ENCODE measurements around the gene PXDN. TPM values are rescaled to one million over a fixed set of nuclear protein-coding genes. Genes with fewer than 3 reads are reported as not detected.
A peak's percentile ranks its signal among the peaks of the same experiment; 100 is the strongest.

The PXDN gene
- total RNA-seq, 1 donor from 2014 or later: 36.3 TPM

- peaks cover 31% of the 10 kb centered on the region for H3K4me1 ChIP-seq
- intact Hi-C loops (cut with DNase I): no loop called here
- H3K9me3 ChIP-seq: no peaks in the 10 kb centered on the region
- ATAC-seq: no peak
- DNase-seq: peak; percentile 25
- H3K27me3 ChIP-seq (ENCODE audit: low read depth): peaks cover 20% of the 10 kb centered on the region
- no peak overlapping the region for H3K4me3 ChIP-seq
- TF ChIP-seq CTCF (IDR thresholded peaks at IDR 0.05): no peak
- H3K36me3 ChIP-seq: no peaks in the 10 kb centered on the region
- H3K27ac ChIP-seq: no peak overlapping the region
These were observed 4.2 kb downstream of the PXDN start for GRCh38 chr2:1739961-1740715.

- H3K27me3 ChIP-seq (ENCODE audit: low read depth): peaks cover 13% of the 10 kb centered on the region
- no peaks in the 10 kb centered on the region for H3K9me3 ChIP-seq
- no peak overlapping the region for H3K4me3 ChIP-seq
- H3K36me3 ChIP-seq: no peaks in the 10 kb centered on the region
- H3K27ac ChIP-seq: no peak overlapping the region
- intact Hi-C loops (cut with DNase I): no loop called here
- TF ChIP-seq CTCF (IDR thresholded peaks at IDR 0.05): no peak
- ATAC-seq (no peak), DNase-seq (no peak)
- peaks cover 24% of the 10 kb centered on the region for H3K4me1 ChIP-seq
These were observed 4.9 kb downstream of the PXDN start for GRCh38 chr2:1739322-1739957.

GRCh38 chr2:1738646-1739302 lies 5.5 kb downstream of the PXDN start:
- H3K27me3 ChIP-seq (ENCODE audit: low read depth): peaks cover 6% of the 10 kb centered on the region
- H3K27ac ChIP-seq: no peak overlapping the region
- no peak for ATAC-seq
- H3K9me3 ChIP-seq: no peaks in the 10 kb centered on the region
- DNase-seq: peak; percentile 14
- H3K4me1 ChIP-seq: peaks cover 23% of the 10 kb centered on the region
- H3K36me3 ChIP-seq: no peaks in the 10 kb centered on the region
- intact Hi-C loops (cut with DNase I): no loop called here
- TF ChIP-seq CTCF (IDR thresholded peaks at IDR 0.05): no peak
- no peak overlapping the region for H3K4me3 ChIP-seq

GRCh38 chr2:1738163-1738562 lies 6.2 kb downstream of the PXDN start:
- Histone ChIP-seq H3K27me3 (ENCODE audit: low read depth) (peaks cover 5% of the 10 kb centered on the region), H3K27ac (no peak overlapping the region), H3K9me3 (no peaks in the 10 kb centered on the region), H3K4me1 (peaks cover 23% of the 10 kb centered on the region), H3K36me3 (no peaks in the 10 kb centered on the region), H3K4me3 (no peak overlapping the region)
- TF ChIP-seq CTCF (IDR thresholded peaks at IDR 0.05): no peak
- intact Hi-C loops (cut with DNase I): no loop called here
- ATAC-seq (no peak), DNase-seq (no peak)

- H3K27ac ChIP-seq: no peak overlapping the region
- H3K27me3 ChIP-seq (ENCODE audit: low read depth): no peaks in the 10 kb centered on the region
- no peaks in the 10 kb centered on the region for H3K9me3 ChIP-seq
- DNase-seq: peak; percentile 32
- intact Hi-C loops (cut with DNase I): no loop called here
- no peaks in the 10 kb centered on the region for H3K36me3 ChIP-seq
- H3K4me1 ChIP-seq: peaks cover 14% of the 10 kb centered on the region
- no peak for ATAC-seq
- no peak overlapping the region for H3K4me3 ChIP-seq
- TF ChIP-seq CTCF (IDR thresholded peaks at IDR 0.05): no peak
These were observed 7.3 kb downstream of the PXDN start for GRCh38 chr2:1736997-1737480.

All from lower lobe of right lung (tissue), 2 donors.